Loucy (cell line): ENCODE data around the gene HPX.

ENCODE experiments used
- CTCF ChIP-seq: fragments of 200-600 bp; sonication (generic); conservative IDR thresholded peaks from 2 replicates; pipeline ENCODE4 v1.5.1; 2014; ENCODE audit warnings: mild to moderate bottlenecking, antibody characterized with exemption, low read length
- EZH2phosphoT487 ChIP-seq: fragments of 200-600 bp; IDR thresholded peaks from 2 replicates; pipeline ENCODE4 v1.6.1; 2018; ENCODE audit warnings: antibody characterized with exemption, mild to moderate bottlenecking, moderate library complexity, borderline replicate concordance

- no peak for TF ChIP-seq CTCF
- TF ChIP-seq EZH2phosphoT487: no peak
These were observed 50.7 kb downstream of the HPX start, which contains the start of gene SMPD1 for GRCh38 chr11:6389905-6390717.
